Common myeloid progenitor, CD34-positive (primary cell): ENCODE measurements around the gene CNGA4.
"Not testable (repeated sequence)": the region's sequence is repeated elsewhere in the genome, so short reads cannot be mapped to it uniquely, and the experiment has no call there.

Experiments used
- CTCF ChIA-PET: fragments of 350-600 bp; sonication (Branson Sonifier 250); formaldehyde crosslinking; loops from one replicate; lab custom pipeline; 2021; ENCODE audit warnings: antibody characterized with exemption; lab: Charles Lee
- POLR2A ChIA-PET: fragments of 350-600 bp; sonication (Branson Sonifier 250); formaldehyde crosslinking; loops from one replicate; lab custom pipeline; 2021; ENCODE audit warnings: antibody characterized with exemption; lab: Charles Lee
- DNase-seq, 3 donors: peaks; one replicate each; pipeline versions ENCODE4 v3.0.0 to v3.0.0-alpha.2; 2013
- H3K27ac ChIP-seq, 2 experiments: 1 replicate in 1 of 2; 2 replicates in 1 of 2; pipeline ENCODE4 v1.7.0; 2013; ENCODE audit warnings: inconsistent platforms in 2 of 2, low read length in 2 of 2, mild to moderate bottlenecking in 2 of 2, low read depth in 1 of 2, moderate library complexity in 1 of 2; ENCODE audit not compliant: severe bottlenecking in 2 of 2, insufficient read depth in 1 of 2, poor library complexity in 1 of 2
- H3K27me3 ChIP-seq, 5 experiments: replicated peaks in 2 of 5; 1 replicate in 3 of 5; 2 replicates in 2 of 5; pipeline versions ENCODE4 v1.6.1 to v1.7.0; 2013; ENCODE audit warnings: low read length in 4 of 5, mild to moderate bottlenecking in 2 of 5, moderate library complexity in 2 of 5, inconsistent platforms in 1 of 5; ENCODE audit not compliant: insufficient read depth in 5 of 5, control insufficient read depth in 4 of 5
- H3K36me3 ChIP-seq, 4 experiments: 1 replicate in 2 of 4; 2 replicates in 2 of 4; pipeline versions ENCODE4 v1.6.1 to v1.7.0; 2013; ENCODE audit warnings: low read length in 3 of 4, control low read depth in 1 of 4, mild to moderate bottlenecking in 1 of 4; ENCODE audit not compliant: control insufficient read depth in 4 of 4, insufficient read depth in 4 of 4
- H3K4me1 ChIP-seq, 4 experiments: 1 replicate in 3 of 4; 2 replicates in 1 of 4; pipeline versions ENCODE4 v1.6.1 to v1.7.1; 2013; ENCODE audit warnings: low read length in 3 of 4, mild to moderate bottlenecking in 3 of 4, control low read depth in 1 of 4, inconsistent platforms in 1 of 4, moderate library complexity in 1 of 4; ENCODE audit not compliant: control insufficient read depth in 4 of 4, insufficient read depth in 4 of 4; ENCODE audit errors: control extremely low read depth in 1 of 4
- H3K4me3 ChIP-seq, 7 experiments: 1 replicate in 4 of 7; 2 replicates in 3 of 7; pipeline versions ENCODE4 v1.5.1 to v1.7.0; 2013; ENCODE audit warnings: mild to moderate bottlenecking in 7 of 7, low read length in 6 of 7, moderate library complexity in 6 of 7, inconsistent platforms in 2 of 7, low read depth in 2 of 7, control low read depth in 1 of 7; ENCODE audit not compliant: insufficient read depth in 4 of 7, control insufficient read depth in 1 of 7; ENCODE audit errors: extremely low read depth in 1 of 7
- H3K9me3 ChIP-seq, 5 experiments: 1 replicate in 4 of 5; 2 replicates in 1 of 5; pipeline versions ENCODE4 v1.6.1 to v1.7.1; 2013; ENCODE audit warnings: low read length in 4 of 5, mild to moderate bottlenecking in 2 of 5, inconsistent platforms in 1 of 5, low read depth in 1 of 5, moderate library complexity in 1 of 5; ENCODE audit not compliant: control insufficient read depth in 4 of 5, insufficient read depth in 2 of 5; ENCODE audit errors: control extremely low read depth in 1 of 5
- WGBS: methylation state at CpG from one replicate; pipeline ENCODE4 v1.1.5; 2013; ENCODE audit not compliant: insufficient coverage; 5-methylcytosine and 5-hydroxymethylcytosine counted together

CNGA4 gene

GRCh38 chr11:6270584-6271246, 31.8 kb downstream of the CNGA4 start:
- peaks cover 3 to 22% (median 11%) of the 10 kb centered on the region in 5 experiments for H3K27me3 ChIP-seq
- CTCF ChIA-PET: interaction anchor here (1.5 to 1.9 kb wide), 3 partner anchors 92 to 247 kb away, joined by 3 to 6 read pairs (median 4); no protein-coding TSS in a partner anchor
- H3K4me3 ChIP-seq: peak overlapping the region in 2 of 7 experiments; percentile 14 to 23

GRCh38 chr11:6271598-6271997, 32.7 kb downstream of the CNGA4 start:
- ChIA-PET CTCF (interaction anchor here (0.6 to 1.9 kb wide), 2 partner anchors 248 to 1728 kb away, joined by 3 to 6 read pairs; no protein-coding TSS in a partner anchor), POLR2A (no interaction called here)
- Histone ChIP-seq H3K36me3 (no peaks in the 10 kb centered on the region), H3K4me3 (no peak overlapping the region), H3K27me3 (peaks cover under 1 to 18% (median 11%) of the 10 kb centered on the region in 5 experiments), H3K27ac (no peak overlapping the region), H3K9me3 (peaks cover 0 to 2% (median 0%) of the 10 kb centered on the region in 5 experiments), H3K4me1 (peaks cover 0 to 2% (median 1%) of the 10 kb centered on the region in 4 experiments)
- no peak for DNase-seq
- 95% methylated on average over 2 of the region's 3 CpGs for WGBS

More at GRCh38 chr11:6270584-6271246, 31.8 kb downstream of the CNGA4 start:
- no peaks in the 10 kb centered on the region for H3K9me3 ChIP-seq
- 76% methylated on average over 39 of the region's 41 CpGs for WGBS
- no peaks in the 10 kb centered on the region for H3K36me3 ChIP-seq
- peaks cover 0 to 2% (median 1%) of the 10 kb centered on the region in 4 experiments for H3K4me1 ChIP-seq
- POLR2A ChIA-PET: no interaction called here
- DNase-seq: no peak
- H3K27ac ChIP-seq: no peak overlapping the region

- no peaks in the 10 kb centered on the region for H3K36me3 ChIP-seq
- ChIA-PET POLR2A (no interaction called here), CTCF (no interaction called here)
- H3K4me1 ChIP-seq: peaks cover 0 to 2% (median 1%) of the 10 kb centered on the region in 4 experiments
- H3K27me3 ChIP-seq: peaks cover 0 to 19% (median 11%) of the 10 kb centered on the region in 5 experiments
- peaks cover 0 to 7% (median 0%) of the 10 kb centered on the region in 5 experiments for H3K9me3 ChIP-seq
- no peak overlapping the region for H3K4me3 ChIP-seq
- no peak overlapping the region for H3K27ac ChIP-seq
- no peak for DNase-seq
- 69% methylated on average over 2 of the region's 4 CpGs for WGBS
These were observed 34.3 kb downstream of the CNGA4 start for GRCh38 chr11:6273188-6273587.

- H3K4me1 ChIP-seq, H3K4me3 ChIP-seq, H3K9me3 ChIP-seq, H3K36me3 ChIP-seq, POLR2A ChIA-PET, DNase-seq, H3K27ac ChIP-seq: not testable (repeated sequence)
- 79% methylated on average over 7 of the region's 7 CpGs for WGBS
- CTCF ChIA-PET: interaction anchor here (0.7 kb wide), 1 partner anchor 15 kb away, joined by 3 read pairs; no protein-coding TSS in a partner anchor
- H3K27me3 ChIP-seq: peaks cover 5 to 35% (median 21%) of the 10 kb centered on the region in 5 experiments
These were observed 41.9 kb downstream of the CNGA4 start for GRCh38 chr11:6280809-6281208.

- H3K4me3 ChIP-seq: no peak overlapping the region
- no peaks in the 10 kb centered on the region for H3K4me1 ChIP-seq
- H3K9me3 ChIP-seq: no peaks in the 10 kb centered on the region
- POLR2A ChIA-PET: no interaction called here
- H3K36me3 ChIP-seq: no peaks in the 10 kb centered on the region
- peaks cover 9 to 45% (median 23%) of the 10 kb centered on the region in 5 experiments for H3K27me3 ChIP-seq
- no peak overlapping the region for H3K27ac ChIP-seq
- WGBS: 78% methylated on average over 2 of the region's 4 CpGs
- CTCF ChIA-PET: no interaction called here
- no peak for DNase-seq
These were observed 44.6 kb downstream of the CNGA4 start for GRCh38 chr11:6283453-6284023.

- ChIA-PET CTCF (no interaction called here), POLR2A (no interaction called here)
- Histone ChIP-seq H3K9me3 (no peaks in the 10 kb centered on the region), H3K27me3 (peaks cover 9 to 47% (median 21%) of the 10 kb centered on the region in 5 experiments), H3K4me3 (no peak overlapping the region), H3K36me3 (no peaks in the 10 kb centered on the region), H3K27ac (no peak overlapping the region), H3K4me1 (no peaks in the 10 kb centered on the region)
- DNase-seq: no peak
- 87% methylated on average over 3 of the region's 3 CpGs for WGBS
These were observed 45.4 kb downstream of the CNGA4 start for GRCh38 chr11:6284250-6284649.

- Histone ChIP-seq H3K9me3 (no peaks in the 10 kb centered on the region), H3K36me3 (no peaks in the 10 kb centered on the region), H3K4me1 (no peaks in the 10 kb centered on the region), H3K27me3 (peaks cover 11 to 54% (median 22%) of the 10 kb centered on the region in 5 experiments), H3K4me3 (no peak overlapping the region), H3K27ac (no peak overlapping the region)
- WGBS: 93% methylated on average over 3 of the region's 4 CpGs
- DNase-seq: no peak
- ChIA-PET CTCF (no interaction called here), POLR2A (no interaction called here)
These were observed 46.1 kb downstream of the CNGA4 start for GRCh38 chr11:6285019-6285418.
